ENCODE results near the gene PITX2.

PITX2 gene

DNA sequence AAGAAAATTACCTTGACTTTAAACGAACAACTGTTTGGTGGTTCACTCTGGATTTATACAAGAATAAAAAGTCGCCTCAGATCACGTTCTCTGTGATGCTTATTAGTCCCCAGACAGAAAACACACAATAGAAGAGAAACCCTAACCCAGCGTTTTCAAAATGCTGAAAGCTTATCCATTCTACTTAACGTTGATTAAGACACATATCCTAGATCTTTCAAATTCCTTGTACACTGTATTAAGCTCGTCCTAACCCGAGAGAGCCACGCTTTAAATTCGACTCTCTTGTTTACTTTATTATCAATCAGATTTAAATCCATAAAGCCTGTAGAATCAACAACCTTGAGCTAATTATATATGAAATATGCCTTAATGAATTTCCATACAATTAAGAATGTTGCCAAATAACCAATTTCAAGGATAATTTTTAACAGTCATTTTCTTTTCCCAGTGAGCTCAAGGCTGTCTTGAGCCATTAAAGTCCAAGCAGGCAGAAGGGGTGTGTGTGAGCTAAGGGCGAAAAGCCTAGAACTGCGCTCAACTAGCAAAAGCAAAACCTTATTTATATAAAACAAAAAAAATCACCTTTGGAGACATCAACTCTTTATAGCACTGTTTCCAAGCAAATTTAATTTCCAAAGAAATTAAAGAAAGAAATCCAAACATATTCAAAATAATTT is 981 bp upstream of the PITX2 start:
- DNase-seq (ENCODE audit: low read depth in 2 of 2) = no peak
- no peak overlapping the region for H3K4me3 ChIP-seq (replicated peaks in 1 of 2; ENCODE audit: low read depth in 2 of 2, low read length in 2 of 2)
- TF ChIP-seq, protein P1, sequence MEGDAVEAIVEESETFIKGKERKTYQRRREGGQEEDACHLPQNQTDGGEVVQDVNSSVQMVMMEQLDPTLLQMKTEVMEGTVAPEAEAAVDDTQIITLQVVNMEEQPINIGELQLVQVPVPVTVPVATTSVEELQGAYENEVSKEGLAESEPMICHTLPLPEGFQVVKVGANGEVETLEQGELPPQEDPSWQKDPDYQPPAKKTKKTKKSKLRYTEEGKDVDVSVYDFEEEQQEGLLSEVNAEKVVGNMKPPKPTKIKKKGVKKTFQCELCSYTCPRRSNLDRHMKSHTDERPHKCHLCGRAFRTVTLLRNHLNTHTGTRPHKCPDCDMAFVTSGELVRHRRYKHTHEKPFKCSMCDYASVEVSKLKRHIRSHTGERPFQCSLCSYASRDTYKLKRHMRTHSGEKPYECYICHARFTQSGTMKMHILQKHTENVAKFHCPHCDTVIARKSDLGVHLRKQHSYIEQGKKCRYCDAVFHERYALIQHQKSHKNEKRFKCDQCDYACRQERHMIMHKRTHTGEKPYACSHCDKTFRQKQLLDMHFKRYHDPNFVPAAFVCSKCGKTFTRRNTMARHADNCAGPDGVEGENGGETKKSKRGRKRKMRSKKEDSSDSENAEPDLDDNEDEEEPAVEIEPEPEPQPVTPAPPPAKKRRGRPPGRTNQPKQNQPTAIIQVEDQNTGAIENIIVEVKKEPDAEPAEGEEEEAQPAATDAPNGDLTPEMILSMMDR (IDR thresholded peaks at IDR 0.05; ENCODE audit: low read depth, low read length) = no peak

DNA sequence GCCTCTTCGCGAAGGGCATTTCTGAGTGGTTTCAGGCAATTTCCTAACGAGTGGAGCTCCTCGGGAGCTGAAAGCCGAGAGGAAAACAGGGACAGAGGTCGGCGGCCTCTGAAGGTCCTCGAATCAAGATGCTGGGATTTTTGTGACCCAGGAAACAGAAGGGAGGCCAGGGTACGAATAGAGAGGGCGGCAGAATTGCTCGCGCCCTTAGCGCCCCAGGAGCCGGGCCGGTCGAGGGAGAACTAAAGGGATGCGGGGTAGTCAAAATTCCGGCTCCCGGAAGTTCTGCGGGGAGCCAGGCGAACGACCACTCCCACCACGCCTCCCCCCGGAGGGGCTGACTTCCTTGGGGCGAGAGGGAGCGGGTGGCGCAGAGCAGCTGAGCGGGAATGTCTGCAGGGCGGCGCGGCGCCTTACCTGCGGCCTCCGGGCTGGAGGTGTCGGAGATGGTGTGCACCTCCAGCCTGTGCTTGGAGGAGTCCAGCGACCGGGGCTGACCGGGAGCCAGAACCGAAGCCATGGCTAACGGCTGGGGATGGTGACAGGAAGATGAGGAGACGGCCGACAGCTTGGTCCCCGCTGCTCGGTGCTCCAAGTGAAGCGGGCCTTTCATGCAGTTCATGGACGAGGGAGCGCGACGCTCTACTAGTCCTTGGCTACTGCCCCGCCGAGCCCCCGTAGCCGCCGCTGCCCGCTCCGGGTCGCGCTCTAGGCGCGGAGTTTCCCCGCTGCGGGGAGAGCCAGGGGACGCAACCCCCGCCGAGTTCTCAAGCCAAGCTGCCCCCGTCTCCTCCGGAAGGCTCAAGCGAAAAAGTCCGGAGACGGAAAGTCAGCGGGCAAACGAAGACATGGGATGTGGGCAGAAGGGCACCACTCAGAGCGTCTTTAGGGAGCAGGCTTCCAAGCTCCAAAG is 782 bp downstream of the PITX2 start:
- H3K4me3 ChIP-seq (replicated peaks in 1 of 2; ENCODE audit: low read depth in 2 of 2, low read length in 2 of 2) = peak overlapping the region; percentile 50 to 54
- TF ChIP-seq, protein P1 (IDR thresholded peaks at IDR 0.05; ENCODE audit: low read depth, low read length) = no peak
- DNase-seq (ENCODE audit: low read depth in 2 of 2) = no peak

DNA sequence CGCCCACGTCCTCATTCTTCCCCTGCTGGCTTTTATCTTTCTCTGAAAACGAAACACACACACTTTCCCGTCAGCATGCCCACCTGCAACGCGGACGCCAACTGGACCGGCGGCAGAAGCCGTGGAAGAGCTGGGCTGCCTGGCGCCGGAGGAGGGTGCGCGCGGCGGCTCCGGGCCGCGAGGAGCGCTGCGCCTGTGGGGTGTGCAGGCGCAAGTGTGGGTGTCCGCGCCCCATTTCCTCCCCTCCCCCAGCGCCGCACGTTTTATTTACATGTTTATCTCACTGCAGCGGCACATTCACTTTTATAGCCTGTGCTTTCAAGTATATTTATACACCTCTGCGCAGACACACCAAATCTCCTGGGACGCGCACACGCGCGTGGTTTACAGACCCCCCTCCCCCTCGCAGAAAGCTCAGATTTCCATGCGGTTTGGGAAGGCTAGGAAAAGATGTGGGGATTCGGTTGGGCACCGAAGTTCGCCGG is 1.5 kb downstream of the PITX2 start:
- TF ChIP-seq, protein P1 (IDR thresholded peaks at IDR 0.05; ENCODE audit: low read depth, low read length) = no peak
- H3K4me3 ChIP-seq (replicated peaks in 1 of 2; ENCODE audit: low read depth in 2 of 2, low read length in 2 of 2) = peak overlapping the region in 1 of 2 donors; percentile 50
- DNase-seq (ENCODE audit: low read depth in 2 of 2) = no peak

DNA sequence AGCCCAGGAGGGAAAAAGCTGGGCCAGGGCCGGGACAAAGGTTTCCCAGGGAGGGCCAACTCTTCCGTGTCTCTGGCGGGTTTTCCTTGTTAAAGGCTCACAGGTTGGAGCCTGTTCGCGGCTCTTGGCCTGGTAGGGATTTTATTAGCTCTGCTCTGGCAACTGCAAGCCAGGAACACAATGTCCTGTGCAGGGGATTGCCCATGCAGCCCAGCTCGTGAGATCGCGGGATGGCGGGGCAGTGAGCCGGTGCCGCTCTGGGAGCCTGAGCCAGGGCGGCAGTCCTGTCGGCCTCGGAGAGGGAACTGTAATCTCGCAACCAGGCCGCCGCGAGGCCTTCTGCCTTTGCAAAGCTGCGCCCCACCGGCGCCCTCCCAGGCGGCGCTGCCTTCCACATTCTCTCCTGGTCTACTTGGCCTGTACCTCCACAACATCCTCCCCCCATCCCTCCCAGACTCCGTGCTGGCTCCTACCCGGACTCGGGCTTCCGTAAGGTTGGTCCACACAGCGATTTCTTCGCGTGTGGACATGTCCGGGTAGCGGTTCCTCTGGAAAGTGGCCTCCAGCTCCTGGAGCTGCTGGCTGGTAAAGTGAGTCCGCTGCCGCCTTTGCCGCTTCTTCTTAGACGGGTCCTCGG is 2.1 kb downstream of the PITX2 start:
- TF ChIP-seq, protein P1 (IDR thresholded peaks at IDR 0.05; ENCODE audit: low read depth, low read length) = no peak
- DNase-seq (ENCODE audit: low read depth in 2 of 2) = no peak
- H3K4me3 ChIP-seq (replicated peaks in 1 of 2; ENCODE audit: low read depth in 2 of 2, low read length in 2 of 2) = peak overlapping the region in 1 of 2 donors; percentile 50

DNA sequence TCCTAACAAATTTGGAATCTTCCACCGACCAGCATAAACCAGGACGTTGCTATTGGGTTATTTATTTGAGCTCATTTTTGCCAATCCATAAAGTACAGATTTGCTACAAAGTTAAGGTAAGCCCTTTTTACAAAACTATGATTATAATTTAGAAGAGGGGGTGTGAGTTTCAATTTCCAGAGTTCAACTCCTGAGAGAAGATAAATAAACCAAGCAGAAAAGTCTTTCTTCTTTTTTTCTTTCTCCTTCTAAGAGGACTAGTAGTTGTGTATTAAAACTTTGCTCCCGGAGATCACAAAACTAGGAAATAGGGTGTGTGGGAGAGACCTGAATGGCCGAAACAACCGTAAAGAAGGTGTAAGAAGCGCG is 2.6 kb downstream of the PITX2 start:
- TF ChIP-seq, protein P1 (IDR thresholded peaks at IDR 0.05; ENCODE audit: low read depth, low read length) = no peak
- H3K4me3 ChIP-seq (replicated peaks in 1 of 2; ENCODE audit: low read depth in 2 of 2, low read length in 2 of 2) = no peak overlapping the region
- DNase-seq (ENCODE audit: low read depth in 2 of 2) = no peak

DNA sequence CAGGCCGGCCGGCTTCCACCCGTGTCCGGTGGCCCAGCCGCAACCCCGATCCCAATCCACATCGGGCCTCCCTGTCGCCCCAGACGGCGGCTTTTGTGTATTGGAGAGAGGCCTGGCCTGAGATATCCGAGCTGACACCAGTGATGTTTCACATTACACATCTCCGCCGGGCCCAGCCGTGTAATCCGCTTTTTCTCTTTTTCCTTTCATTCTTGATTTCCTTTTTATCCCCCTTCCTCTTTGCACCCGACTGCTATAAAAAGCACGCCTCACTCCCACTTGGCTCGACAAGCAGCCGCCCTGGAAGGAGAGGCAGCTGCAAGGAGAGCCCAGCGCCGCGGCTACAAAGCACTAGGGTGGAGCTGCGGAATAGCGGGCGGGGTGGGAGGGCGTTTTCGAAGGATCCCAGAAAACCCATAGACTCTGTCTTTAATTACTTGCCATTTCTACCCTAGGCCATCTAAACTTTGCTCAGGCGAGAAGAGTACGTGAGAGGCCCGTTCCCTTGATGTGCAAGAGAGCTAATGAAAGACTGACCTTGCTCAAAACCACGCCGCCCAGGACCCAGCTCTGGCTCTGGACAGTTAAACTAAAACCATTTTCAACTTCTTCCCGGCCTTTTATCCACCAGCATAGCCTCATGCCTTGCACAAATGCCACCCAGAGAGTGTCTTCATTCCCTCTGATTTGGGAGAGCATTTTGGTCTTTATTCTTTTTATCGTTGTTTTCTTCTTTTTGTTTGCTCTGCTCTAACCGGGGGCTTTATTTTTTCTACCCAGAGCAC is 3.2 kb downstream of the PITX2 start:
- DNase-seq (ENCODE audit: low read depth in 2 of 2) = no peak
- TF ChIP-seq, protein P1 (IDR thresholded peaks at IDR 0.05; ENCODE audit: low read depth, low read length) = no peak
- H3K4me3 ChIP-seq (replicated peaks in 1 of 2; ENCODE audit: low read depth in 2 of 2, low read length in 2 of 2) = no peak overlapping the region
